GM18511 (cell line): ENCODE data around the gene PPP3CA.

Source experiments
- ATAC-seq: cut with Tn5 transposase; IDR thresholded peaks from one replicate; pipeline ENCODE4 v1.9.1; 2021; ENCODE audit warnings: mild to moderate bottlenecking, moderate library complexity; ENCODE audit not compliant: unreplicated experiment

PPP3CA gene

GRCh38 chr4:101218894-101219293 lies 128.4 kb downstream of the PPP3CA start:
- ATAC-seq, result no peak

DNA sequence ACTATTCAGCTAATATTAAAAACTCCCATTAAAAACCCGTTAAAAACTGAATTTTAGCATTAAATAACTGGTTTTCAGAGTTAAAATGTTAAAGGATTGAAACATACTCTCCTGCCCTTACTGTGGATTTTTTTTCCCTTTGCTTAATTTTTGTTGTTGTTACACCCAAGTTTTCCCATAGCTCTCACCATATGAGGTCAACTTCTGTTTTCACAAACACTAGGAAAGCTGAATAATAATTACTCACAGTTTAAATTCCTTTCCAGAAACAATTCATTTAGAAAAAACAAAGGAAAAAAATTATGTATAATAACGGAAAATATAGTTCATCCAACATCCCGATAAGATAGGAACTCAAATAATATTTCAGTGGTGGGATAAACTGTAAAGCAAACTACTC lies 129.0 kb downstream of the PPP3CA start:
- no peak for ATAC-seq

DNA sequence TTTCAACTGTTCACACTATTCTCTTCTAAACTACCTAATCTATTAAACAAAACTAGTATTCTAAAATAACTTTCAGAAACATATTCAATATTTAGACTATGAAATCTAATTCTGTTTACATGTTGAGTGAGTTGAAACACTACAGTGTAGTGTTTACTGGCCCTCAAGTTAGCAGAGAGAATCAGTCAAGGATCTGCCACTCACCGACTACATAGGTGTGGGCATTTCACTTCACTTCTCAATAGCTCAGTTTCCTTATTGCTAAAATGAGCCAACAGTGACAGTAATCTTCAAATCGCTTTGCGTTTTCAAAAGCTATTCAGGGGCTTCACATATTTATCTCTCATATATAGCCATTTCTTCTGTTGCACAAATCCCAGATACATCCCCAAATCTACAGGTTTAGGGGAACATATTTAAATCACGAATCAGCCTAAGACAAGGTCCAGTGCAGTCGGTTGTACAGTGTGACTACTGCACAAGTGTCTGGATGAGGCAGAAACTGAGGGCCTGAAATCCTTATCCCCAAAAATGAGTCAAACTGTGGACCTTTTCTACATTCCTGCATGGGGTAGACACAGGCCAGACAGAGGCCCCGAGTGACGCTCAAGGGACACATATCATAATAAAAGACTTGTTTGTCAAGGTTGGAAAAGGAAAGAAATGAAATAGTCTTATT lies 129.8 kb downstream of the PPP3CA start:
- no peak for ATAC-seq

- no peak for ATAC-seq
These were observed 136.2 kb downstream of the PPP3CA start for GRCh38 chr4:101211146-101211553.

- ATAC-seq, result no peak
These were observed 137.0 kb downstream of the PPP3CA start for GRCh38 chr4:101210331-101210730.

DNA sequence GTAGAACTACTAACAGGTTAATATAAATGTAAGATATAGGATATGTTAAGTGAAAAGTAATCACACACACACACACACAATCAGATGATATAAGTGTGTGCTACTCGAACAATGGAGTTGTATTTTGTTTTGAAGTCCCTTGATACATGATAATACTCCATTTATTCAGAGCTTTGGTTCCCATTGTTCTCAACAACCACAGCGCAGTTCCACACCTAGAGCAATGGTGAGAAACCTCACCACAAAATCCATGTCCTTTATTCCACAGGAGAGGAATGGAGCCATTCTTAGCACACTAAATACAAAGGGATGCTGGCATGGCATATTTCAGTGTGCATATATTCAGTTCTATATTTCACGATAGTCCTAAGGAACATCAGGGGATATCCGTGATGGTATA lies 139.2 kb downstream of the PPP3CA start:
- no peak for ATAC-seq

DNA sequence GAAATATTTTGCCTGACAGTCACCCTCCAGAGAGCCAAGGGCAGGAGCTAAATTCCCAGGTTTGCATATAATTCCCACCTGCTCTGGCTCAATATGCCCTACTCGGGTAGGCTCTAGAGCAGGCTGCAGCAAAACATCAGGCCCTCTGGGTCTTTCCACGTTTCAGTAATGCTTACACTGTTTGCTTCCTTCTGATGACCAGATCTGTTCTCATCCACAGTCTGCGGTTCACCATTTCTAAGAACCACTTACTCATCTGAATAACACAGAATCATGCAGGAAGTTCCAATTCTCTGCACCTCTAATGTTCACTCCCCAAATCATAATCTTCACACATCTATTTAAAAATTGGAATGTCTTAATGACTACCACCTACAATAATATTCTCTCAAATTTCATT lies 141.4 kb downstream of the PPP3CA start:
- peak; percentile 98 for ATAC-seq

DNA sequence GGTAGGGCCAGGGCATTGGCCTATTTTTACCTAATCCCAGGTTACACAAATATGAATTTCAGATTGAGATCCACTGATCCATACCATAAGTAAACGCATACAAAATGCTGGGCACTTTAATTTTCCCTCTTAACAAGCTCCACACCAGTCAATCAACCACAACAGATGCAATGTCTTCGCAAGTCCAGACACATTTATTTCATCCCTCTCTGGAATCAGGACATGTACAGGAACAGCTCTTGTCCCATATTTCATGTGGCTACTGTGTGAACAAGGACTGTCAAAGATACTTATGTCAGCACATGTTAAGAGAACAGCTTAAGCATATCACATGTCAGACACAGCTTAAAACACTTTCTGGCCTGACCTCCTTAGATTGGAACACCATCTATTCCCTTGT lies 145.9 kb downstream of the PPP3CA start:
- ATAC-seq, result no peak

- ATAC-seq, result no peak
These were observed 146.8 kb downstream of the PPP3CA start for GRCh38 chr4:101200561-101200960.

DNA sequence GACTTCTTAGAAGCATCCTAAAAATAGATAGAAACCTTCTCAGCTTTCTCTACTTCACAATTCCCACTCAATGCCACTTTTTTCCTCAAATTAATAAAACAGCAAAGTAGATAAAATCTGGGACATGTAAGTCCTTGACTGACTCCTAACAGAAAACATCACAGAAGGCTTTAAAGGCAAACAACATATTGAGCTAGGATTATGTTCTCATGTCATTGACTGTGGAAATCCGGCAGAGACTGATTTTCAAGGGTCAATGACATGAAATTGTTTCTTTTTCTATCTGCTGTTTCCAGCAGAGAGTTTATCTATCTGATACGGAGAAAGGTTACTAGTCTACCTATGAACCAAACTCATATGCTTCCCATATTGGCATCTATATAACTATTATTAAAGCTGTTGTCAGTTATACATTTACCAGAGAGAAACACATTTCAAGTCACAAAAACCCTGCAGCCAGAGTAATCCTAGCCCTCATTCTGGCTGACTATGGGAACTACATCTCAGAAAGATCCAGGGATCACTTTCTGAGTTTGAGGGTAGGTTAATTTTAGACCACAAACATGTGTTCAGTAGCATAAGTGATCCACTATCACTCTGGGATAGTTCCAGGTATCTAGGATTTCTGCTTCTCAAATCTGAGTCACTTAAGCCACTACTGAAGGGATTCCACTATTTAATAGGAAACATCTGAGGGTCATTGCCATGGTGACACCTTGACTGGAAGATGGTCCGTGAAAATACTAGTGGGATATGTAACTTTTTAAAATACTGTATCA lies 147.6 kb downstream of the PPP3CA start:
- no peak for ATAC-seq

GRCh38 chr4:101198682-101199339 lies 148.5 kb downstream of the PPP3CA start:
- ATAC-seq, result no peak

GRCh38 chr4:101197350-101197749 lies 150.0 kb downstream of the PPP3CA start:
- no peak for ATAC-seq

DNA sequence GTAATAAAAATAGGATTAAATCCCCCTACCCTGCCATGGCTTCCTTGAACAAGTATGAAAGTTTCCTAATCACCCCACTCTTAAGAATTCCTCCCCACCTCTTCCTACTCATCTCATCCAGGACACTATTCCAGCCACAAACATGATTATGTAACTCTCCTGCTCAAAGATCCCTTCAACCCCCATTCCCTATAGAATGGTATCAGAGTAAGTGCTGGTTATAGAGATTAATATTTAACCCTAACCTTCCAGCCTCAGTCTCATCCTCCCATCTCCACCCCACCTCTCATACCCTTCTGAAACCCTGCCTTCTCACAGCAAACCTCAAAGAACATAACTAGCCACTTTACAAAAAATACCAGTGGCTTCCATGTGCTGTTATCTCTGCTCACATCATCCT lies 155.1 kb downstream of the PPP3CA start:
- ATAC-seq, result peak; percentile 92

DNA sequence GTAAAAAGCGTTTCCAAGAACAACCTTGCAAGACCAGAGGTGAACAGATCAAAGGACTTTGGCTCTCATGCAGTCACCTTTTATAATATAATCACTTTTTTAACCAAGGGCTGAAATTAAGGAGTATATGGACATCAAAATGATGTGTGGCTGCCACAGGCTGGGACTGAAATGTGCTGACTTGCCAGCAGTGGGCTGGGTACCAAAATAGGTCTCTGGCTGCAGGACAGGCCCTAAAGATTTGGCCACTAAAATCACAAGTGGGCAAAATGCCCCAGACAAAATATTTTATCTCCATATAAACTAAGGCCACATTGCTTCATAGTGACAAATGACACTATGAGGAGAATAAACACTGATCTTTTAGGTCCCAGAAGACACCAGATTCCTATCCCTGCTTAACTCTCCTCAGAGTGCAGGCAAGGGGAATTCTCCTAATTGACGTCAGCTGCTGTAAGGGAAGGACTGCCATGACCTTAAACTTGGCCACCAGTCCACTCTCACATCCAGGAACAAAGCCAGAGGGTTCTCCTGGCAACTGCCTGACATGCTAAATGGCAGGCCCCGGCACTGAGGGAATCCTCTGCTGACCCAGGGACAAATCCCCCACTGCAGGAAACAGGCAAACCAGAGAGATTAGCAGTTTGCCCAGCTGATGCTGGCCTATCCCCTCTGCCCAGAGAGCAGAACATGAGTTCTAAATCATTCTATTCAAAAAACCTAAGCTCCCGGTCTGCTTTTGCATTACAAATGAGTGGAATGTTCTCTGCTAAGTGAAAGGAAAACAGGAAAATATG lies 155.8 kb downstream of the PPP3CA start:
- ATAC-seq, result no peak

DNA sequence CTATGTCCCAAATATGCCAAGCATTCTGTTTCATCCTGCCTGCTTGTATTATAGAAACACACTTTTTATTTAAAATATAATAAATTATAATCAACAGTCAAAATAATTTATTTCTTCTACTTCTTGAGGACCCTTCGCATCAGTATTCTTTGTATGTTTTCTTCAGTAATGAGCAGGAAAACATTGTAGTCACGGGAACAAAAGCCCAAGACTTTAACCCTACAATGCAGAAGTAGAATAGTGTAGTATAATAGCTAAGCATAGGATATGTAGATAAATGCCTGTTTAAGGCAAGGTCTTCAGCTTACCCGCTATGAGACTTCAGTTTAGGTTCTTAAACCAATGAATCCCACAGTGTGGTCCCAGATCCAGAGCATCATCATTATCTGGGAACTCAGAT lies 156.6 kb downstream of the PPP3CA start:
- no peak for ATAC-seq

DNA sequence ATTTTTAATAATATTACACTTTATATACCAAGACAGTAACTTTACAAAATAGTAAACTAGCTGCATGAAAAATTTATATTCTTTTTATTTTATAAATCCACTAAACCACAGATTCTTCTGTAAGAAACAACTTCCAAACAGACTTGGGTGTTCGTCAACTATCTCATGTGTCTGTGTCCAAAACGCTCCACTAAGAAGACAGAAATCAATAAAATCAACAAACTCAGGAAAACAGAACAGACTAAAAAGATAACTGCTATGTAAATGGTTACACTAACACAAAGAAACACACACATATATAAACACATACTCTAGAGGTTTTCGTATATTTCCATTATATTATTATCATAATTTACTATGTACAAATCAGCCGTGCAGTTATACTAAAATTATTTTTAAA lies 158.4 kb downstream of the PPP3CA start:
- ATAC-seq, result no peak

DNA sequence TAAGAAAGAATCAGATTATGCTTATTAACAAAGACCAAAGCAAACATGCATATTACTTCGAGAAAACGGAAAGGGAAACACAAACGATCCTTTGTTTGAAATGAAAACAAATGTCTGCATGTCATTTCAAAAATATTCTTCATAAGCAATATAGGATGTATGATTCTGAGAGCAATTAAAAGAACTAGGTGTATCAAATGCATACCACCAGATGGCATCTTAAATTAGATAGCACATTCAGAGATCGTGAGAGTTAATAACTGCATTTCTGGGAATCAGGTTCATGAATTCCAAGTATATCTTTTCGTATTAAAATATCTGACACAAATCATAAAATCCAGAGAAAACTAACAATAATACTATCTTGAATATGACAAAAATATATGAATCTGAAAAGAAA lies 159.5 kb downstream of the PPP3CA start:
- ATAC-seq, result no peak

- no peak for ATAC-seq
These were observed 160.7 kb downstream of the PPP3CA start for GRCh38 chr4:101186567-101187184.

DNA sequence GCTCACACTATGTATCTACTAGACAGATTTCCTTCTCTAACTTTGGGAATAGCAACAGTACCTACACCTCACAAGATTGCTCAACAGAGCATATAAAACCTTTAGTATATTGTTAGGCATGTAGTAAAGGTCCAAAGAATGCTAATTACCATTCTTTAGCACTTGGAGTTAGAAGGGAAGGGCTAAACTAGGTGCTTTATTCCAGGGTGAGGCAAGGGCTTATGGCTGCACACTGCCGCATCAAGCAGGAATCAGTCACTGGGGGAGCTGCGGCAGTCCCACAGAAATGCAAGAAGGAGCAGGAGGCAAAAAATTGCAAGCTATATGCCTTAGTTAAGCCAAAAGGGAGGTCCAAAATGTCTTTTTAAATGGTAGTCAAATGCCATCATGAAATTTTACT lies 162.7 kb downstream of the PPP3CA start:
- ATAC-seq, result no peak

DNA sequence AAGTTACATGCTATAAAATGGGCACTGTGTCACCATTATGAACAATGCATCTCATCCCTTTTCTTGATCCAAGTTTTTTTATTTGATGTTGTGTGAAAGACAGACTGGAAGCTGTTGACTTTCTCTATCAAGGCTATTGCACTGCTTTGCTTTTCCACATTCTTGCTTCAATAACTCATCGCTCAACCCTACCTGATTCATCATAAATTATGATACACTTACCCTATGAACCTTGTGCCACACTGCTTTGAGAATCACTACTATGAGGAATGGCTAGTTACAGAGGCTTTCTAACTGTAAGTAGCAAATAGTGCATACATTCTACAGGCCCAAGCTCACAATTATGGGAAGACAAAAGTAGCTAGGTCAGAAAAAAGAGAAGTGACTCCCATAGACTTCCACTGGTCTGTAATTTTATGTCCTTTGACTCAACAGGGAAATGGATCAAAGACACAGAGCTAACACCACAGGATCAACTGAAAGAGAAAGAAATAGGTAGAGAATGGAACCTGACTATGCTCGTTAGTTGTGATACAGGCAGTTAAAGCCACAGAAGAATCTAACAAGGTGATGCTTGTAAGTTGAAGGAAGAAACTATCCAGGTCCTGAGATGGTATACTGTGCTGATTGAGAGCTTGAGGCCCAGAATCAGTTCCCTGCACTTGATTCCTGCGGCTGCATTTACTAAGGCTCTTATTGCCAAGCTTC lies 163.5 kb downstream of the PPP3CA start:
- peak; percentile 55 for ATAC-seq
